Retina (tissue), 1 donor: Measurements from ENCODE around the gene NFKBIA.
A peak's percentile ranks its signal among the peaks of the same experiment; 100 is the strongest.
"Not testable (repeated sequence)": the region's sequence is repeated elsewhere in the genome, so short reads cannot be mapped to it uniquely, and the experiment has no call there.

Source experiments
- DNase-seq: peaks from one replicate; pipeline ENCODE4 v3.0.0-alpha.2; 2016

The NFKBIA gene

GRCh38 chr14:35407306-35407630 is 2.7 kb upstream of the NFKBIA start:
- no peak for DNase-seq

GRCh38 chr14:35406506-35407305 is 2.2 kb upstream of the NFKBIA start:
- peak; percentile 58 for DNase-seq

GRCh38 chr14:35406090-35406489 is 1.5 kb upstream of the NFKBIA start:
- no peak for DNase-seq

- no peak for DNase-seq
Measured at GRCh38 chr14:35405304-35405996, 901 bp upstream of the NFKBIA start.

- DNase-seq: peak; percentile 71
Measured at GRCh38 chr14:35403603-35404448, 723 bp downstream of the NFKBIA start.

- peak; percentile 25 for DNase-seq
Measured at GRCh38 chr14:35403114-35403602, 1.4 kb downstream of the NFKBIA start.

- DNase-seq: no peak
Measured at GRCh38 chr14:35402323-35403113, 2.0 kb downstream of the NFKBIA start.

GRCh38 chr14:35401422-35402265 is 2.9 kb downstream of the NFKBIA start:
- no peak for DNase-seq

GRCh38 chr14:35400648-35401421 is 3.7 kb downstream of the NFKBIA start:
- no peak for DNase-seq

GRCh38 chr14:35399083-35399937 is 5.2 kb downstream of the NFKBIA start:
- DNase-seq: no peak

GRCh38 chr14:35398071-35398584 is 6.4 kb downstream of the NFKBIA start:
- DNase-seq: no peak

GRCh38 chr14:35396610-35397009 is 7.9 kb downstream of the NFKBIA start:
- not testable (repeated sequence) for DNase-seq

GRCh38 chr14:35395283-35395682 is 9.3 kb downstream of the NFKBIA start:
- no peak for DNase-seq

GRCh38 chr14:35394326-35395013 is 10.1 kb downstream of the NFKBIA start:
- no peak for DNase-seq

- no peak for DNase-seq
Measured at GRCh38 chr14:35393826-35394225, 10.7 kb downstream of the NFKBIA start.

- no peak for DNase-seq
Measured at GRCh38 chr14:35392103-35392502, 12.4 kb downstream of the NFKBIA start.

GRCh38 chr14:35391388-35391710 is 13.2 kb downstream of the NFKBIA start:
- no peak for DNase-seq

- no peak for DNase-seq
Measured at GRCh38 chr14:35390577-35391387, 13.8 kb downstream of the NFKBIA start.
